DND-41 (cell line): ENCODE measurements around the gene NECAB3.

Source experiments
- ATAC-seq: fragments of 200-7000 bp; cut with Tn5 transposase; 3 replicates; pipeline ENCODE4 v1.9.1; 2021; ENCODE audit warnings: low read depth; ENCODE audit not compliant: insufficient read depth
- DNase-seq: peaks from one replicate; pipeline ENCODE4 v3.0.0-alpha.2; 2020
- H2AFZ ChIP-seq: 2 replicates; pipeline ENCODE4 v1.6.0; 2012; ENCODE audit warnings: low read depth, low read length
- H3K27ac ChIP-seq: 2 replicates; pipeline ENCODE4 v1.5.1; 2012; ENCODE audit warnings: low read length, inconsistent platforms
- H3K27me3 ChIP-seq: fragments of 200-600 bp; sonication (generic); 2 replicates; pipeline ENCODE4 v1.6.0; 2012; ENCODE audit warnings: low read length, mild to moderate bottlenecking, inconsistent platforms; ENCODE audit not compliant: insufficient read depth, poor library complexity
- H3K36me3 ChIP-seq: 2 replicates; pipeline ENCODE4 v1.5.1; 2012; ENCODE audit warnings: low read length, inconsistent platforms; ENCODE audit not compliant: insufficient read depth
- H3K4me1 ChIP-seq: 2 replicates; pipeline ENCODE4 v1.5.1; 2012; ENCODE audit warnings: mild to moderate bottlenecking, low read length; ENCODE audit not compliant: insufficient read depth
- H3K4me2 ChIP-seq: 2 replicates; pipeline ENCODE4 v1.6.0; 2012; ENCODE audit warnings: mild to moderate bottlenecking, moderate library complexity, low read length, inconsistent platforms; ENCODE audit not compliant: insufficient read depth
- H3K4me3 ChIP-seq, 2 experiments: fragments of 200-600 bp in 1 of 2; shearing (Covaris generic) in 1 of 2; 2 replicates each; pipeline ENCODE4 v1.5.1; 2012 to 2016; ENCODE audit warnings: inconsistent platforms in 2 of 2, low read length in 2 of 2, mild to moderate bottlenecking in 2 of 2, low read depth in 1 of 2, moderate library complexity in 1 of 2
- H3K79me2 ChIP-seq: 2 replicates; pipeline ENCODE4 v1.6.0; 2012; ENCODE audit warnings: low read length, inconsistent platforms; ENCODE audit not compliant: insufficient read depth
- H3K9ac ChIP-seq: 2 replicates; pipeline ENCODE4 v1.6.0; 2012; ENCODE audit warnings: low read depth, mild to moderate bottlenecking, inconsistent platforms, low read length, moderate library complexity
- H3K9me3 ChIP-seq: 2 replicates; pipeline ENCODE4 v1.5.1; 2012; ENCODE audit warnings: low read length, moderate library complexity, mild to moderate bottlenecking, inconsistent platforms; ENCODE audit not compliant: insufficient read depth, severe bottlenecking
- H4K20me1 ChIP-seq: 2 replicates; pipeline ENCODE4 v1.6.0; 2012; ENCODE audit warnings: low read length; ENCODE audit not compliant: insufficient read depth
- CTCF ChIP-seq: IDR thresholded peaks from 2 replicates; pipeline ENCODE4 v1.5.1; 2012; ENCODE audit warnings: borderline replicate concordance, low read length, moderate library complexity, mild to moderate bottlenecking; ENCODE audit not compliant: poor library complexity, severe bottlenecking; ENCODE audit errors: extremely low read depth
- EZH2 ChIP-seq: IDR thresholded peaks from 3 replicates; pipeline ENCODE4 v1.6.1; 2012; ENCODE audit warnings: borderline replicate concordance, low read depth, mild to moderate bottlenecking, moderate library complexity, low read length, inconsistent platforms; ENCODE audit not compliant: severe bottlenecking

NECAB3 gene

GRCh38 chr20:33669873-33670640, 4.2 kb downstream of the NECAB3 start:
- H3K36me3 ChIP-seq, result peaks cover 13% of the 10 kb centered on the region; the same call in 1 of the 2 replicates
- H2AFZ ChIP-seq, result no peak overlapping the region
- H4K20me1 ChIP-seq, result peaks cover 4% of the 10 kb centered on the region; the same call in 1 of the 2 replicates
- ATAC-seq, result no peak
- no peaks in the 10 kb centered on the region for H3K9me3 ChIP-seq
- DNase-seq, result no peak
- peaks cover 24% of the 10 kb centered on the region for H3K4me1 ChIP-seq
- no peak for TF ChIP-seq EZH2
- no peak for TF ChIP-seq CTCF
- no peak overlapping the region for H3K4me3 ChIP-seq
- no peaks in the 10 kb centered on the region; the same call in 1 of the 2 replicates for H3K79me2 ChIP-seq
- no peak overlapping the region for H3K9ac ChIP-seq
- H3K27ac ChIP-seq, result 0 out of 2 replicates have a peak overlapping the region, but pooled peaks have one; percentile 14
- H3K4me2 ChIP-seq, result no peak overlapping the region
- no peaks in the 10 kb centered on the region for H3K27me3 ChIP-seq

GRCh38 chr20:33669224-33669623, 5.0 kb downstream of the NECAB3 start:
- H4K20me1 ChIP-seq, result no peaks in the 10 kb centered on the region
- DNase-seq, result no peak
- no peak for ATAC-seq
- no peak overlapping the region for H3K27ac ChIP-seq
- H3K4me2 ChIP-seq, result no peak overlapping the region
- no peaks in the 10 kb centered on the region for H3K9me3 ChIP-seq
- H3K9ac ChIP-seq, result no peak overlapping the region
- no peaks in the 10 kb centered on the region for H3K27me3 ChIP-seq
- peaks cover 22% of the 10 kb centered on the region for H3K4me1 ChIP-seq
- peaks cover 13% of the 10 kb centered on the region; the same call in 1 of the 2 replicates for H3K36me3 ChIP-seq
- no peak overlapping the region for H2AFZ ChIP-seq
- no peak overlapping the region for H3K4me3 ChIP-seq
- TF ChIP-seq EZH2, result no peak
- TF ChIP-seq CTCF, result no peak
- H3K79me2 ChIP-seq, result no peaks in the 10 kb centered on the region; the same call in 1 of the 2 replicates

- Histone ChIP-seq H3K4me2 (no peak overlapping the region), H2AFZ (no peak overlapping the region), H3K27me3 (no peaks in the 10 kb centered on the region), H4K20me1 (no peaks in the 10 kb centered on the region), H3K9ac (no peak overlapping the region), H3K27ac (no peak overlapping the region), H3K4me1 (peaks cover 23% of the 10 kb centered on the region), H3K9me3 (no peaks in the 10 kb centered on the region), H3K36me3 (peaks cover 13% of the 10 kb centered on the region; the same call in 1 of the 2 replicates), H3K79me2 (no peaks in the 10 kb centered on the region; the same call in 1 of the 2 replicates), H3K4me3 (no peak overlapping the region)
- no peak for ATAC-seq
- DNase-seq, result no peak
- TF ChIP-seq CTCF (no peak), EZH2 (no peak)
Measured at GRCh38 chr20:33668466-33669155, 5.6 kb downstream of the NECAB3 start.
